SK-N-MC (cell line): ENCODE results near the gene PAPPA2.
"Not testable (repeated sequence)": the region's sequence is repeated elsewhere in the genome, so short reads cannot be mapped to it uniquely, and the experiment has no call there.

Experiments
- DNase-seq: peaks from one replicate; pipeline ENCODE4 v3.0.0-alpha.2; 2011; ENCODE audit warnings: low read depth, low spot score
- H3K27ac ChIP-seq: fragments of 200-600 bp; sonication (generic); 2 replicates; pipeline ENCODE4 v1.5.1; 2016; ENCODE audit warnings: mixed run types
- H3K36me3 ChIP-seq: fragments of 200-600 bp; sonication (generic); 2 replicates; pipeline ENCODE4 v1.6.1; 2017; ENCODE audit warnings: antibody characterized with exemption, low read length, mixed read lengths; ENCODE audit not compliant: insufficient read depth
- H3K4me3 ChIP-seq: fragments of 200-600 bp; sonication (generic); 2 replicates; pipeline ENCODE4 v1.5.1; 2016
- H3K9ac ChIP-seq: fragments of 200-600 bp; sonication (generic); 2 replicates; pipeline ENCODE4 v1.8.0; 2017; ENCODE audit warnings: mixed run types, mixed read lengths; ENCODE audit not compliant: insufficient read length
- H3K9me3 ChIP-seq: fragments of 200-600 bp; sonication (generic); 2 replicates; pipeline ENCODE4 v1.6.1; 2017; ENCODE audit warnings: low read depth, mild to moderate bottlenecking, antibody characterized with exemption, low read length, moderate library complexity, mixed read lengths
- EZH2 ChIP-seq: fragments of 200-600 bp; sonication (generic); IDR thresholded peaks from one replicate; pipeline ENCODE4 v1.6.1; 2017; ENCODE audit warnings: antibody characterized with exemption
- FOXP2 ChIP-seq: optimal IDR thresholded peaks from 2 replicates; pipeline ENCODE3; 2011; ENCODE audit warnings: mild to moderate bottlenecking, moderate library complexity; ENCODE audit not compliant: insufficient read depth; ENCODE audit errors: extremely low read length, control extremely low read depth
- POLR2AphosphoS5 ChIP-seq: IDR thresholded peaks from 2 replicates; pipeline ENCODE4 v1.6.1; 2012; ENCODE audit warnings: mild to moderate bottlenecking, low read depth, low read length, borderline replicate concordance

PAPPA2 gene

DNA sequence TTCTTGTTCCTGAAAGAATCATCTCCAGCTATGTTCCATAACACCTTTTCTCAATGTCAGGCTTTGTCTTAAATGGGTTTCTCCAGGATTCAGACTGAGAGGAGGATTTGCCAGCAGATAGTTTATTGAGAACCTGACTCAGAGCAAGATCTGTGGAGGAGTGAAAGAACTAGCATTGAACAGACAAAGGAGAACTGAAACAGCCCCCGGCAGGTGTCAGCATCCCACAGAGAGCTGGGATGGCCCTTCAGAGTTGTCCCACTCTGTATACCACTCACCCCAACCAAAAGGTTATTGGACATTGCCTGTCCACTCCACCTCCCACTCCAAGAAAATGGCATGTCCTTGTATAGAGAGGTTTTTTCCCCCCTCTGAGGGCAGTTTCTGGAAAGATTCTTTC is 270.7 kb downstream of the PAPPA2 start:
- Histone ChIP-seq H3K36me3 (no peaks in the 10 kb centered on the region), H3K9ac (no peak overlapping the region), H3K9me3 (no peaks in the 10 kb centered on the region), H3K4me3 (no peak overlapping the region), H3K27ac (no peak overlapping the region)
- TF ChIP-seq POLR2AphosphoS5 = no peak
- no peak for TF ChIP-seq EZH2
- no peak for TF ChIP-seq FOXP2
- DNase-seq = no peak

DNA sequence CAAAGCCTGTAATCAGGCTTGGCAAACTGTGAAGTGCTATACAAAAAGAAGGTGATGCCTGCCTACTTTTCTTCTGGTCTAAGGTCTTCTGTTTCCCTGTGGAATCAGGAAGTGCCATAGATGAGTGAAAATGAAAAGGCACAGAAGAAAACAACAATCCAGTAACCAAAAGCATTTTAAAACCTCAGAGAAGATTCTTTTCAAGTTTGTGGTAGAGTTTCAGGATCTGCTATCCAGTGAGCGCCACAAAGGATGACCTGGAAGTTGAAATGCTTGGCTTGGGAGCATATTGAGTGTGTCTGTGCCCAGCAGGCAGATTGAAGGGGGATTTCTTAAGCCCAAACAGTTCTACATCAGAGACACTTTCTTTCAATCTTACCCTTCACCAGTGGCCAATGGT is 272.2 kb downstream of the PAPPA2 start:
- no peaks in the 10 kb centered on the region for H3K9me3 ChIP-seq
- TF ChIP-seq EZH2 (no peak), POLR2AphosphoS5 (no peak), FOXP2 (no peak)
- H3K27ac ChIP-seq = no peak overlapping the region

GRCh38 chr1:176736015-176736414 is 273.0 kb downstream of the PAPPA2 start:
- Histone ChIP-seq H3K36me3 (no peaks in the 10 kb centered on the region), H3K9ac (no peak overlapping the region), H3K4me3 (no peak overlapping the region), H3K27ac (no peak overlapping the region), H3K9me3 (no peaks in the 10 kb centered on the region)
- TF ChIP-seq FOXP2 (no peak), POLR2AphosphoS5 (no peak), EZH2 (no peak)
- DNase-seq = no peak

More for the DNA sequence above, 272.2 kb downstream of the PAPPA2 start:
- no peak overlapping the region for H3K9ac ChIP-seq
- H3K36me3 ChIP-seq = no peaks in the 10 kb centered on the region
- DNase-seq = no peak
- no peak overlapping the region for H3K4me3 ChIP-seq

DNA sequence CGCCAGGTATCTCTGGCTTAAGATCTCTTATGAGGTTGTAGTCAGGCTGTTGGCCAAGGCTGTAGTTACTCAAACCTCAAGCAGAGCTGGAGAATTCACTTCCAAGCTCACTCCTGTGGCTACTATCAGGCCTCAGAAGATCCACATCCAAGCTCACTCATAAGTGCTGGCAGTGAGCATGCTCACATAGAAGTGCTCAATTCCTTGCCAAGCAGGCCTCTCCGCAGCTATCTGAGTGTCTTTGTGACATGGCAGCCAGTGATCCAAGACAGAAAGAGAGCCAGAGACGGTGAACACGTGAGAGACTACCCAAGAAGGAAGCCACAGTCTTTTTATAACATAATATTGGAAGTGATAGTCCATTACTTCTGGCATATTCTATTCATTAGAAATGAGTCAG is 278.2 kb downstream of the PAPPA2 start:
- H3K4me3 ChIP-seq = no peak overlapping the region
- H3K36me3 ChIP-seq = no peaks in the 10 kb centered on the region
- H3K9me3 ChIP-seq = no peaks in the 10 kb centered on the region
- DNase-seq = no peak
- no peak overlapping the region for H3K9ac ChIP-seq
- TF ChIP-seq POLR2AphosphoS5 (no peak), FOXP2 (no peak)
- H3K27ac ChIP-seq = no peak overlapping the region

DNA sequence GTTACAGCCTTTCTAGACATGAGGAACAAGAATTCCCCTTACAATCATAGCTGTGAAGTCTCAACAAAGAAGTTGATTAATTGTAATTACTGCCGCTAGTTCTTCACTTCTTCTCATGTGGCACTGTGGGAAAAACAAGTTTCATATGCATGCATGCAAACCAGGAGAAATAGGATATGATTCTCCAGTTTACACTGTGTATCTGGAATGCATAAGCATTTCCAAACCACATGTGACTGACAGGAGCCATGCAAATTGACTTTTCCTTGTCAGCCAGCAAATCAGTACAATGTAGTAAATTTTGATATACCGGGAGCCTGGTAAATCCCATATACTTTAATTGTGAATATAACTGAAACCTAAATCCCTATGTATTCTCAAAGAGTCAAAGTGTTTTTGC is 279.3 kb downstream of the PAPPA2 start:
- Histone ChIP-seq H3K36me3 (no peaks in the 10 kb centered on the region), H3K9me3 (no peaks in the 10 kb centered on the region), H3K4me3 (no peak overlapping the region), H3K27ac (no peak overlapping the region), H3K9ac (no peak overlapping the region)
- TF ChIP-seq FOXP2 (no peak), EZH2 (no peak), POLR2AphosphoS5 (no peak)
- DNase-seq = no peak

- no peak overlapping the region for H3K4me3 ChIP-seq
- no peaks in the 10 kb centered on the region for H3K36me3 ChIP-seq
- DNase-seq = no peak
- no peak overlapping the region for H3K9ac ChIP-seq
- no peaks in the 10 kb centered on the region for H3K9me3 ChIP-seq
- TF ChIP-seq FOXP2 (no peak), EZH2 (no peak), POLR2AphosphoS5 (no peak)
- no peak overlapping the region for H3K27ac ChIP-seq
Observed at GRCh38 chr1:176744142-176744541, 281.2 kb downstream of the PAPPA2 start.

GRCh38 chr1:176745945-176746344 is 283.0 kb downstream of the PAPPA2 start:
- no peak for TF ChIP-seq FOXP2
- TF ChIP-seq POLR2AphosphoS5 = no peak
- no peak for TF ChIP-seq EZH2
- Histone ChIP-seq H3K4me3 (no peak overlapping the region), H3K9ac (no peak overlapping the region), H3K9me3 (no peaks in the 10 kb centered on the region), H3K36me3 (no peaks in the 10 kb centered on the region), H3K27ac (no peak overlapping the region)
- DNase-seq = no peak

DNA sequence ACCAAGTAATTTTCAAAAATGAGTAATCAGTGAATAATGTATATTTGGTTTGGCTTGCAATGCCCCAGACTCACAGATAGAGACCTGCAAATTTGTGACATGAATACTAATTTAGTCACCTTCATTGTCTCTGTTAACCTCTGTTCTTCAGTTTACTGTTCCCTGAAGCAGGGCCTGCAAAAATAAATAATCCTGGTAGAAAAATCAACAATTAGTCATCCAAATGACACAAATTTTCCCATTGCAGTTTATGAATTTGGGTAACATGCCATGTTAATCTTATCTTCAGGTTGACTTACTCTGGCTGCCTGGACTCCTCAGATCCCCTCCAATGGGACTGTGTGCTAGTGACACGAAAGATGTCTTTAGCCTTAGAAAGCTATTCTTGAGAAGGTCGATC is 289.5 kb downstream of the PAPPA2 start:
- Histone ChIP-seq H3K4me3 (no peak overlapping the region), H3K36me3 (no peaks in the 10 kb centered on the region), H3K27ac (no peak overlapping the region), H3K9ac (no peak overlapping the region), H3K9me3 (no peaks in the 10 kb centered on the region)
- TF ChIP-seq POLR2AphosphoS5 = no peak
- TF ChIP-seq FOXP2 = no peak
- TF ChIP-seq EZH2 = no peak
- DNase-seq = no peak

DNA sequence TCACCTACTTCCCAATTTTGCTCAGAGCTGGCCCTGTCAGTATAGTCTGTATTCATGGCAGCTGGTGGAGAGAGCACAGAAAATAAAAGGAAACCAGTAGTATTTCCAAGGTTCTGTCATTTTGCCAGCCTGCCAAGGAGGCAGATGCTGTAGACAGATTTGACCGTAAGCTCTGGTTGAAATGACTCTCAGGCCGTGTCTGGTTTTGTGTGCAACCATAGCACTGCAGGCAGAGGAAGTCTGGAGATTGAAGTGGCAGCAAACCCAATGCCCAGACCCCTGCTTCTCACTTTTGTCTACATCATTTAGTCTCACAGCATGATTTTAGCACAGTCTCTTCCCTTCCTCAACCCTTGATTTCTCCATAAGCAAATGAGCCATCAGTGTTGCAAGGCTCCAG is 291.7 kb downstream of the PAPPA2 start:
- no peaks in the 10 kb centered on the region for H3K36me3 ChIP-seq
- H3K9ac ChIP-seq = no peak overlapping the region
- no peaks in the 10 kb centered on the region for H3K9me3 ChIP-seq
- H3K4me3 ChIP-seq = no peak overlapping the region
- no peak for DNase-seq
- H3K27ac ChIP-seq = no peak overlapping the region
- TF ChIP-seq FOXP2 (no peak), EZH2 (no peak), POLR2AphosphoS5 (no peak)

- DNase-seq, H3K36me3 ChIP-seq: not testable (repeated sequence)
Observed at GRCh38 chr1:176756817-176757216, 293.8 kb downstream of the PAPPA2 start.

More at GRCh38 chr1:176756817-176757216, 293.8 kb downstream of the PAPPA2 start:
- H3K9me3 ChIP-seq, H3K4me3 ChIP-seq, H3K9ac ChIP-seq, H3K27ac ChIP-seq: not testable (repeated sequence)
